Stimulated activated naive CD8-positive, alpha-beta T cell treated with anti-CD3 and anti-CD28 coated beads, Interleukin-15, Interleukin-2, amounts not matched to agents 100 U/mL and 50 U/mL, for 24 hours (primary cell): ENCODE measurements around the gene FAM3A.
"Not testable (repeated sequence)": the region's sequence is repeated elsewhere in the genome, so short reads cannot be mapped to it uniquely, and the experiment has no call there.

ENCODE experiments used
- ATAC-seq: fragments of 150-1000 bp; cut with Tn5 transposase; one replicate; pipeline ENCODE4 v1.10.0; 2021
- DNase-seq: peaks from one replicate; pipeline ENCODE4 v3.0.0; 2021

Gene FAM3A, protein sequence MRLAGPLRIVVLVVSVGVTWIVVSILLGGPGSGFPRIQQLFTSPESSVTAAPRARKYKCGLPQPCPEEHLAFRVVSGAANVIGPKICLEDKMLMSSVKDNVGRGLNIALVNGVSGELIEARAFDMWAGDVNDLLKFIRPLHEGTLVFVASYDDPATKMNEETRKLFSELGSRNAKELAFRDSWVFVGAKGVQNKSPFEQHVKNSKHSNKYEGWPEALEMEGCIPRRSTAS

GRCh38 chrX:154515966-154516655 is at the start of gene FAM3A:
Gene FAM3A (minus strand): TSS chrX:154516232. CDS start chrX:154515772, 460 bp downstream.
- ATAC-seq (peak; percentile 95), DNase-seq (peak; percentile 93)

DNA sequence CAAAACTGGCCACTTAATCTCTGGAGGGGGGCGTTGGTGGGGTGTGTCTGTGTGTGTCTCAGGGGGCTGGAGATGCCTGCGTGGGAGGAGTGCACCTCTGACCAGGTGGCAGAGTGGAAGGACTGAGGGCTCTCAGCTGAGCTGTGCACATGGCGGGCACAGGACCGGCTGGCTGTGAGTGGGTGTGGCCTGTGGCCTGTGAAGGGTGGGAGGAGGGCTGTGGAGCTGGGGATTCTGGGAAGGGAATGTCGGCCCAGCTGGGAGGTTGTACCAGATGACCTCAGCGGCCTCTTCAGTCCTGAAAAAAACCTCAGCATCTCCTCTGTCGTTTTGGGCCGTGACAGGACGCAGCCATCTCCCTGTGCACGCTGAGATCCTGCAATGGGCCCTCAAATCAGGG is 46.3 kb upstream of the FAM3A start:
- not testable (repeated sequence) for ATAC-seq, DNase-seq

- not testable (repeated sequence) for ATAC-seq
Observed at GRCh38 chrX:154560326-154560725, 44.3 kb upstream of the FAM3A start.

DNA sequence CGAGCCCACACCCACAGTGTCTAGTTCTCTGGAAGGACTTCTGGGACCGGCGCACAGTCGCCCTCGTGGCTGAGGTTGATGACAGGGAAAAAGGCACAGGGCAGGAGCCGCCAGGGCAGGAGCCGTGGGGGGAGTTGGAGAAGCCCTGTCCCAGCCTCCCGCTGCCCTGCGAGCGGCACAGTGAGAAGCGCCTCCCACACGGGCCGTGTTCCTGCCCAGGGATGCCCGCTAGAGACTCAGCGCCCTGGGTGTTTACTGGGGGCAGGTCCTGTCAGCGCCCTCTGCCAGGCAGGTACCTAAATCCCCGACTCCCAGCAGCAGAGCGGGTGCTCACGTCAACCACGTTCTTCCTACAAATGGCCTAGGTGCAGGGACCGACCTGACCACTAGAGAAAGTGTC is 42.9 kb upstream of the FAM3A start:
- not testable (repeated sequence) for DNase-seq, ATAC-seq

More at GRCh38 chrX:154560326-154560725, 44.3 kb upstream of the FAM3A start:
- DNase-seq: not testable (repeated sequence)

- DNase-seq: not testable (repeated sequence)
- ATAC-seq: peak; percentile 67
Observed at GRCh38 chrX:154558060-154558690, 42.1 kb upstream of the FAM3A start.

- ATAC-seq, DNase-seq: not testable (repeated sequence)
Observed at GRCh38 chrX:154552112-154552806, 36.2 kb upstream of the FAM3A start.

- ATAC-seq (no peak), DNase-seq (no peak)
Observed at GRCh38 chrX:154549766-154550165, 33.7 kb upstream of the FAM3A start.

DNA sequence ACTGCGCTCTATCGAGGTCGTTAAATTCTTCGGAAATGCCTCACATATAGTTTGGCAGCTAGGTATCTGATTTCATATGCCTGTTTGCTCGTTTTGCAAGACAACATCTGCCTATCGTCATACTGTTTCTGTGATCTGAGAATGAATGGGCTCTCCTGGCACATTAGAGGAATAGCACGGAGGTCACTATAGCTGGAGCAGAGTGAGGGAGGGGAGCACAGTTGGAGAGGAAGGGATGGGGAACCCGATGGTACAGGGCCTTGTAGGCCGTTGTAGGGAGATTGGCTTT is 31.9 kb upstream of the FAM3A start:
- DNase-seq: no peak

DNA sequence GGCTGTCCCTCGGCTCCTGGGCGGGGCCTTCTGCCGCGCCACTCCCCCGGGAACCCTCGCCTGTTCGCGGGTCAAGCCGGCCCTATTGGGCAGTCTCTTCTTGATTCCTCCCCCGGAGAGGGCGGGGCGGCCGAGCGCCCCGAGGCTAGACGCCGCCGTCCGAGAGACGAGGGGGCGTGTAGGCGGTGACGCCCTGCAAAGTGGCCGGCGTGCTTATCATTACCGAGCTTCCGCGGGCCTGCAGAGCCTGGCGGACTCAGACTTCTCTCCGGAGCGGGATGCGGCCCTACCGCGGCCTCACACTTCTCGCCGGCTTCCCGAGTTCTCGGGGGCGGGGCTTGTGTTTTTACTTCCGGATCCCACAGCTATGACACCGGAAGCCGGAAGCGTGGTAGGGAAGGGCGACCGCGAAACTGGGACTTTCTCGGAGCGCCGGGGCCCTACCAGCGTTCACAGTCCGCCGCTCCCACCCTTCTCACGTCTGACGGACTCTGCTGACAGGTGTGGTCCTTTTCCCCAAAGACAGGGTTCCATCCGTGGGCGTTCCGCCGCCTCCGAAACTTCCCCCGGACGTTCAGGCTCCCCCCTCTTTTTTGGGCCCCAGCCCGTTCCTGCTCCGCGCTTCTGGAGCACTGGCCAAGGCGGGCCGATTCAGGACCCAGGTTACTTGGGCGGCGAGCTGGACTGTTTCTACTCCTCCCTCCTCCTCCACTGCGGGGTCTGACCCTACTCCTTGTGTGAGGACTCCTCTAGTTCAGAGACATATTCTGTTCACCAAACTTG is 31.4 kb upstream of the FAM3A start, which contains the start of gene IKBKG:
TSS of gene IKBKG (plus strand) at position 376 of the 783 bp plus-strand sequence. CDS start 4,383 bp downstream, outside the sequence.
- DNase-seq: peak; percentile 89
- ATAC-seq: peak; percentile 84

More for the DNA sequence above, 31.9 kb upstream of the FAM3A start:
- ATAC-seq: no peak

DNA sequence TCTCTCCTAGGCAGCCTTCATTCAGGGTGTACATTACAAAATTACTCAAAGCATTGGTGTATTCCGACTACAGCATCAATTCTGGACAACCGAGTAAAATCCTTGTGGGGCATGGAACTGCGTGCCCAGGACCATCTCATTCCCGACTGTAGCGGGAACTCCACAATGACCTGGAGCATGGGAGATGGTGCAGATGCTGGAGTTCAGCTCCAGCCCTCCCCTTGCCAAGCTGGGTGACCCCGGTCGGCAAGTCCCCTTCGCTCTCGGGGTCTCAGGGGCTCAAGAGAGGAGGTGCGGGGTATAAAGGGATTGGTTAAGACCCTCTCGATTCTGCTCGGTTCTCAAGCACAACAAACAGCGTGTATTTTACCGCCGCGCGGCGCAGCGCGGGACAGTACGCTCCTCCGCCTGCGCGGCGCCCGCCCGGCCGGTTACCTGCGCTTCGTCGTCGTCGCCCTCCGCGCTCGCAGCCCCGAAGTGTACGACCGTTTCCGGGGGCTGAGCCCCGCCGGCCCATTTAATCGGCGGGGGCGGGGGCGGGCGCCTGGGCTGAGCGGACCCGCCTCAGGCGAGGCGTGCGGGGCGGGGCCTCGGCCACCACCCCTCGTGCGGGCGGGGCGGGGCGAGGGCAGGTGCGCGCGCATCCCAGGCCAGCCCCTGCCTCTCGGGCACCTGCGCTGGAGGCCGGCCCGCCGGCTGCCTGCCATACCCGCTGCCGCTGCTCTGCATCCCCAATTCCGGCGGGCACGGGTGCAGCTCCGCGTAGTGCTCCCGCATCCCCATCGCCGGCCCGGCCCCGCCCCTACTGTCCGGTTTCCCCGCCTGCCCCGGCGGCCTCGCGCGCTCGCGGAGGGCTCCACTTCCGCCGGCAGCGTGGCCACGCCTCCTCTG is 30.6 kb upstream of the FAM3A start, which contains the start of gene G6PD:
TSS of gene G6PD (minus strand) at position 493 of the 891 bp plus-strand sequence. CDS start 691 bp downstream, outside the sequence.
- peak; percentile 54 for ATAC-seq
- DNase-seq: peak; percentile 82

DNA sequence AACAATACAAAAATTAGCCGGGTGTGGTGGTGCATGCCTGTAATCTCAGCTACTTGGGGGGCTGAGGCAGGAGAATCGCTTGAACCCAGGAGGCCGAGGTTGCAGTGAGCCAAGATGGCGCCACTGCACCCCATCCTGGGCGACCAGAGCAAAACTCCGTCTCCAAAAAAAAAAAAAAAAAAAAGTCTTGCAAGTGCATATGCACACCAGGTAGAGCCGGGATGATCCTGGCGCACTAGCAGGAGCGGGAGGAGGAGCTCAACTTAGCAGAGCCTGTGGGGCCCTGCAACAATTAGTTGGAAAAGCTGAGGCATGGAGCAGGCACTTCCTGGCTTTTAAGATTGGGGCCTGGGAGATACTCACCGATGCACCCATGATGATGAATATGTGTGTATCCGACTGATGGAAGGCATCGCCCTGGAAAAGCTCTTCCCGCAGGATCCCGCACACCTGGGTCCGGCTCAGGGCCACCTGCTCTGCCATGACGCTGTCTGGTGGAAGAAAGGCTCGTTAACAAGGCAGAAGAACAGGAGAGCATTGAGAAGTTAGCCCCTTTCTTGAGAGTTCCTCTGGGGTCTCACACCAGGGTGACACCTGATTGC is 29.7 kb upstream of the FAM3A start:
- ATAC-seq: no peak
- DNase-seq: no peak

GRCh38 chrX:154542723-154543424 is 26.8 kb upstream of the FAM3A start:
- peak; percentile 46 for DNase-seq
- peak; percentile 29 for ATAC-seq

DNA sequence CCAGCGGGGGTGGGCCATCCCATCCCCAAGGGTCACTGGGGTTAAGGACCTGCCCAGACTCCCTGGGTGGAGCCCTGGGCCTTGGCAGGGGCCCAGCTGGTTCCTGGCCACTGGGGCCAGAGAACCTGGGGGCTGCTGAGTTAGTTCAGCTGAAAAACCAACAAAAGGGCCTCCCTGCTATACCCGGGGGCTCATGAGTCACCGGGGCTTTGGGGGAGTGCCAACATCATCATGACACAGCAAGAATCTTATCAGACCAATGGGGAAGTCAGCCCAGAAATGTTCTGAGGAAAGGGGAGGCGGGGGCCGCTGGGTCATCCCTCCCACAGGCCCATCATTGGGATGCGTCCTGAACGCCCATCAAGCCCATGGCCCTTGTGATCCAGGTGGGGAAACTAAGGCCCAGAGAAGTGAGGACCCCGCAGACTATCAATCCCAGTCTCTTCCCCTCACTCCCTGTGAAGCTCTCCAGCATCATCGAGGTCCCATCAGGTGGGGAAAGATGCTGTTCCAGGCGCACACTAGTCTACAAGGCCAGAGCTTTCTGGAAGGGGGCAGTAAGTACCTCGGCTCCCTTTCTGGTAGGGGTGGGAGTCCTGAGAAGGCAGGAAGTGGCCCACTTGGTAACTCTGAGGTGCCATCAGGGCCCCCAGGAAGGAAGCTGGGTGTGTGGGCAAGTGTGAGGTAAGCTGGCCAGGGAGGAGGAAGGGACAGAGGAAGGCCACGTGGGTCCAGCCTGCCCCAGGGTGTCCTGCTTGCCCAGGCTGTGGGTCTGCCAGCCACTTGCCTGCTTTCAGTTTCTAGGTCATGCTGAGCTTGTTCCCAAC is 26.1 kb upstream of the FAM3A start:
- peak; percentile 35 for ATAC-seq
- DNase-seq: peak; percentile 61

DNA sequence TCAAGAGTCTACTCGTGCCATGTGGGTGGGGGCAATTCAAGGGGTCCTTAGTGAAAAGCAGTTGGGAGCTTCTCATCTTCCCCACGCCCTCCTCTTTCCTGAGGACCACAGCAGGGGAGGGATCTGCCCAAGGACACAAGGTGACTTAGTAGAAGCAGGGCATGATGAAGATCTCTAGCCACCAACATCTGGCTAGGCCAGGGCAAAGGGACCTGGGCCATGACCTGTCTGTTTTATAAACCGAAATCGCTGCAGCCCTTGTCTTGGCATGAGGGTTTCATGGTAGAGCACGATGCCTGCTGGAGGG is 25.5 kb upstream of the FAM3A start:
- no peak for ATAC-seq
- DNase-seq: no peak

DNA sequence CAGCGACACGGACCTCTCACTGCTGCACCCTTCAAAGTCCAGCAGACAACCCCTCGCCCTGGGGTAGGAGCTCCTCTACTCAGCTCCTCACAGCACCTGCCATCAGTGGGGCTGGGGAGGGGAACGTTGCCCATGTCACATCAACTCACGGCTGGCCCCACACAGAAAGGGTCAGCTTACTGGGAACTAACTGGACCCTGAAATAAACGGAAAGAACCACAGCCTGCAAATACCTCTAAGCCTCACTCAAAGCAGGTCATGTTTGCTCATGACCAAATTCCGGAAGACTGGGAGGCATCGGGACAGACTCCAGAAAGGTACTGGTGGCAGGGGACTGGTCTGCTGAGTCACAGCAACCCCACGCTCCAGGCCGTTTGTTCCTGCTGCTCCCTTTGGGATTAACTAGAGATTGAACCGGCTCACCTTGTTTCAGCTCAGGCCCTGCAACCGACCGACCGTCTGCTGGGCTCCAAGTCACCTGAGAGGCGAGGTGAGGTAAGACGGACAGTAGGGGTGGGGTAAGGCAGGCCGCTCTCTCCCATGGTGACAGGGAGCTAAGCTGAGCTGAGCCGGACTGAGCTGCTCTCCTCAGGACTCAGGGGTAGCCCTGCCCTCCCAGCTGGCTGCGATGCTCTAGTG is 25.0 kb upstream of the FAM3A start:
- ATAC-seq: no peak
- no peak for DNase-seq

DNA sequence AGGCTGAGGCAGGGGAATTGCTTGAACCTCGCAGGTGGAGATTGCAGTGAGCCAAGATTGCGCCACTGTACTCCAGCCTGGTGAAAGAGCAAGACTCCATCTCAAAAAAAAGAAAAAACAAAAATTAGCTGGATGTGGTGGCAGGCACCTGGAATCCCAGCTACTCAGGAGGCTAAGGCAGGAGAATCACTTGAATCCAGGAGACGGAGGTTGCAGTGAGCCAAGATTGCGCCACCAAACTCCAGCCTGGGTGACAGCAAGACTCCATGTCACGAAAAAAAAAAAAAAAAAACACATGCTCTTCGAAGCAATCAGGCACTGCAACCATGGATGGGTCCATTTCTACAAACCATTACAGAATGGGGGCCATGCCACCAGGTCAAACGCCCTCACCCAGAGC is 24.3 kb upstream of the FAM3A start:
- not testable (repeated sequence) for DNase-seq, ATAC-seq

DNA sequence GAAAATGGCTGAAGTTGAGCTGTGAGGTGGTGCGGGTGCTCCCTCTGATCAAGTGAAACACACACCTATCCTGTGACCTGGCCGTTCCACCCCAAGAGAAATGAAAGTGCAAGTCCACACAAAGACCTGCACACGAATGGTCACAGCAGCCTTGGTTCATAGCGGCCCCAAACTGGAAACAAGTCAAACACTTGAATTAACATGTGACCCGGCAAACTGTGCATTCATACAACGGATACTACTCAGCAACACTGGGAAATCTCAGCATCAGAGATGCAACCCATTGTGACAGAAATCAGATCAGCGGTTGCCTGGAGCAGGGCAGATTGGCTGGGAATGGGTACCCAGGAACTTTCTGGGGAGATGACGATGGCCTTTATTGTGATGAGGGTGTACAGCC is 23.0 kb upstream of the FAM3A start:
- DNase-seq: no peak
- ATAC-seq: no peak

DNA sequence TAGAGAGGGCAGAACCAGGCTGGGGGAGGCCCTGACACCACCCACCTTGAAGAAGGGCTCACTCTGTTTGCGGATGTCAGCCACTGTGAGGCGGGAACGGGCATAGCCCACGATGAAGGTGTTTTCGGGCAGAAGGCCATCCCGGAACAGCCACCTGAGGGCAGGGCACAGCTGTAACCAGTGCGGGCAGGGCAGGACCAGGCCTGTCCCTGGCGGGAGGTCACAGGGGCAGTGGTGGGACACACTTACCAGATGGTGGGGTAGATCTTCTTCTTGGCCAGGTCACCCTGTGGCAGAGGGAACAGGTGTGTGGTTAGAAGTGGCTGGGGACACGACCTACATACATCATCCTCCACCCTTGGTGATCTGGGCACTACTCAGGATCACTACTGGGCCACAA is 19.9 kb upstream of the FAM3A start:
- no peak for ATAC-seq
- DNase-seq: no peak
